Epithelial cell of prostate (primary cell): ENCODE measurements around the gene UACA.
A peak's percentile ranks its signal among the peaks of the same experiment; 100 is the strongest.

Source experiments
- DNase-seq: peaks from one replicate; pipeline ENCODE4 v3.0.0-alpha.2; 2011; ENCODE audit warnings: low read depth, low spot score
- H3K27ac ChIP-seq: fragments of 450-650 bp; 2 replicates; pipeline ENCODE4 v1.5.1; 2017; ENCODE audit warnings: mild to moderate bottlenecking

Gene UACA

DNA sequence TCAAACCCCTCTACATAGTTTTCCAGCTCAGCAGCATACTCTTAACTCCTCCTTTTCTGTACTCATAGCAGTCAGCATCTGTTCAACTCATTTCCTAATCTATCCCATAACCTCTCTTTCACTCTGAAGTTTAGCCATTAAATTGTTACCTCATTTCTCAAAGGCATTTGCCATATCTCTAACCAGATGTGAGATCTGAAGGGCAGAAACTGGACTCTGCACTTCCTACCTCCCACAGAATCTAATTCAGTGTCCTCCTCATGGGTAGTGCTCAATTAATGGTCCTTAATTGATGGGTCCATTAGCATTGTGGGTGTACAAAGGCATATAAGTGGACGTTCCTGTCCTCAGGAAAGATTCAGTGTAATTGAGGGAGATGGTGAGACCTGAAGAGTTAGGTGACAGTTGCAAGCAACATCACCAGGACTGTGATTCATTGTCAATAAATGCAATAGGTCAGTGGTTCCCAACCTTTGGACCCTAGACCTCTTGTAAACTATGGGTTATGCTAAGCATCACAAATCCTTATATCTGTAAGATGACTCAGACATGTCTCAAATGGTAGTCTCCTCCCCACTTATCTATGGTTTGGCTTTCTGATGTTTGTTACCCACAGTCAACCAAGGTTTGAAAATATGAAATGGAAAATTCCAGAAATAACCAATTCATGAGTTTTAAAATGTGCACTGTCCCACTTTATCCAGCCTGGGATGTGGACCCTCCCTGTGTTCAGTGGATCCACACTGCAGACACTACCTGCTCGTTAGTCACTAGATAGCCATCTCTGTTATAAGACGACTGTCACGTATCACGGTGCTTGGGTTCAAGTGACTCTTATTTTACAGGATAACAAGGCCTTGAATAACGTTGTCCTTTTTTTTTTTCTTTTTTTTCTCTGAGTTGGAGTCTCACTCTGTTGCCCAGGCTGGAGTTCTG is 25.0 kb upstream of the UACA start:
- no peak for DNase-seq
- no peak overlapping the region for H3K27ac ChIP-seq

DNA sequence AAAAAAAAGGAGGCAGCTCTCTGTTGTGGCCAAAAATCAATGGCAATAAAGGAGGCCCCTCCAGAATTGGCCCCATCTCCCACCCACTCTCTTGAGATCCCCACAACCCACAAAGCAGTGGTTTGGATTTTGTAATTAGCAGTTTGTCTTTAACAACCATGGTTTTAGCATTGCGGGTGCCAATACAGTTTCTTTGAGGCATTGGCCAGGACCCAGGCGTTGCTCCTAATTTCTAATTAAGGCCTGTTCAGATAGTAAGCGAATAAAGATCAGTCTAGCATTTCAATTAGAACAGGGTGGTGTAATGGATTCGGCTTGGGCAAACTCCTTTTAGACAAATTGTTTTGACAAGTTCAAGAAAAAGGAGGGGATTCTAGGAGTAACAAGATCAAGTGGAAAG is 23.6 kb upstream of the UACA start:
- H3K27ac ChIP-seq, result no peak overlapping the region
- no peak for DNase-seq

GRCh38 chr15:70783610-70784022 is 20.3 kb upstream of the UACA start:
- H3K27ac ChIP-seq, result peak overlapping the region; percentile 80
- no peak for DNase-seq

- no peak for DNase-seq
- H3K27ac ChIP-seq, result peak overlapping the region; percentile 80
Observed at GRCh38 chr15:70783041-70783440, 19.7 kb upstream of the UACA start.

- H3K27ac ChIP-seq, result peak overlapping the region; percentile 80
- no peak for DNase-seq
Observed at GRCh38 chr15:70781236-70781635, 17.9 kb upstream of the UACA start.

DNA sequence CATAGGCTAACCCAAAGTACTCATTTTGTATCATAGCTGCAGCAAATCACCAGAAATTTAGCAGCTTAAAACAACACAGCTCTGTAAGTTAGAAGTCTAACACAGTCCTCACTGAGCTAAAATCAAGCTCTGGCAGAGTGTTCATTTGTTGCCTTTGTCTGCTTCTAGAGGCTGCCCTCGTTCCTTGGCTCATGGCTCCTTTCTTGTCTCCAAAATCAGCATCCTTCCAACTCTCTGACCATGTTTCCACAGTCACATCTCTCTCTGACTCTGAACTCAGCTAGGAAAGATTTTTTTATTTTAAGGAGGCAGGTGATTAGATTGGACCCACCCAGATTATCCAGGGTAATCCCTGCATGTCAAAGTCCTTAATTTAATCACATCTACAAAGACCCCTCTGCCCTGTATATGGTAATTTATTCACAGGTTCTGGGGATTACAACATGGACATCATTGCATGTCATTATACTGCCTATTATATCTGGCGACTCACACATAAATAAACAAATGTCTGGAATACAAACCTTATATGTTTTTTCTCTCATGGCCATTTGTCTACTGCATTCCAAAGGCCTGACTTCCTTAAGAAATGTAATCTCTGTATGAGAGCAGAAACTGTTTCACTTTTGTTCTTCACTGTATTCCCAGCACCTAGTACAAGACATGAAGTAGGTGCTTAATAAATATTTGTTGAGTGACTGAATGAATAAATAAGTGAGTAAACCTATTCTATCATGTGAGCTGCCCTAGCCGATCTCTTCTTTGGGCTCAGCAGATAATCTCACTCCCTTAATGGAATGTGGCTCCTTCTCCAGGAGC is 15.1 kb upstream of the UACA start:
- peak overlapping the region; percentile 80 for H3K27ac ChIP-seq
- DNase-seq, result peak; percentile 79

- no peak for DNase-seq
- H3K27ac ChIP-seq, result peak overlapping the region; percentile 80
Observed at GRCh38 chr15:70777170-70777926, 14.0 kb upstream of the UACA start.

GRCh38 chr15:70775160-70775559 is 11.8 kb upstream of the UACA start:
- no peak overlapping the region for H3K27ac ChIP-seq
- DNase-seq, result no peak

- no peak overlapping the region for H3K27ac ChIP-seq
- DNase-seq, result no peak
Observed at GRCh38 chr15:70772402-70772801, 9.0 kb upstream of the UACA start.

DNA sequence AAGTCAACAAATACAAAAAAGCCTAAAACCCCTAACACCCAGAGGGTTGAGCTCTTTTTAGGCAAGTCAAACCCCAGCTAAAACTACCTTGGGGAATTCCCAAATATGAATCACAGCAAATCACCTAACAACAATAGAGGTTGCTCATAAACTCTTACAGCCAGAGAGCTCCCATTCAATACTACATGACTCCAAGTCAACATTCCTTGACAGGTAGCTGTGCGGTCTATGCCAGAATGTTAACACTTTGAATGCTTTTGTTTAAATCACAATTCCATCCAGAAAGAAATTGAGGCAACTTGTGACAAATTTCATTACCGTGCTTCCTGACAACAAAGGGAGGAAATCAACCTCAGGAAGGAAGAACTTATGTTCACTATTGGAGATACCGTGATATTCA is 7.5 kb upstream of the UACA start:
- no peak overlapping the region for H3K27ac ChIP-seq
- peak; percentile 60 for DNase-seq

GRCh38 chr15:70768257-70768883 is 5.0 kb upstream of the UACA start:
- DNase-seq, result no peak
- no peak overlapping the region for H3K27ac ChIP-seq

GRCh38 chr15:70767667-70768066 is 4.3 kb upstream of the UACA start:
- H3K27ac ChIP-seq, result no peak overlapping the region
- DNase-seq, result no peak

- no peak overlapping the region for H3K27ac ChIP-seq
Observed at GRCh38 chr15:70766597-70766996, 3.2 kb upstream of the UACA start.

GRCh38 chr15:70765504-70766281 is 2.3 kb upstream of the UACA start:
- no peak for DNase-seq
- H3K27ac ChIP-seq, result no peak overlapping the region

More at GRCh38 chr15:70766597-70766996, 3.2 kb upstream of the UACA start:
- no peak for DNase-seq

- no peak for DNase-seq
- peak overlapping the region; percentile 83 for H3K27ac ChIP-seq
Observed at GRCh38 chr15:70763950-70764730, 782 bp upstream of the UACA start.

GRCh38 chr15:70762469-70763119 is 764 bp downstream of the UACA start:
- H3K27ac ChIP-seq, result peak overlapping the region; percentile 83
- DNase-seq, result no peak

GRCh38 chr15:70761931-70762468 is 1.4 kb downstream of the UACA start:
- DNase-seq, result no peak
- peak overlapping the region; percentile 83 for H3K27ac ChIP-seq

GRCh38 chr15:70761046-70761445 is 2.3 kb downstream of the UACA start:
- no peak overlapping the region for H3K27ac ChIP-seq
- no peak for DNase-seq
